Activated naive CD4-positive, alpha-beta T cell treated with anti-CD3 and anti-CD28 coated beads for 36 hours (primary cell): ENCODE measurements around the gene ISM2. TPM values are rescaled to one million over a fixed set of nuclear protein-coding genes. Genes with fewer than 3 reads are reported as not detected.
"Not testable (repeated sequence)": the region's sequence is repeated elsewhere in the genome, so short reads cannot be mapped to it uniquely, and the experiment has no call there.

Experiments used
- CTCF ChIA-PET: fragments of 350-600 bp; sonication (Branson Sonifier 250); formaldehyde crosslinking; loops from one replicate; lab custom pipeline; 2021; ENCODE audit warnings: antibody characterized with exemption; lab: Charles Lee
- DNase-seq: peaks from one replicate; pipeline ENCODE4 v3.0.0-alpha.2; 2020
- H3K27ac Mint-ChIP-seq: one replicate; pipeline ENCODE4 v1.8.0; 2021; ENCODE audit warnings: mild to moderate bottlenecking, mixed read lengths
- H3K27me3 Mint-ChIP-seq: one replicate; pipeline ENCODE4 v1.8.0; 2021; ENCODE audit warnings: low read depth, mixed read lengths
- H3K36me3 Mint-ChIP-seq: one replicate; pipeline ENCODE4 v1.8.0; 2021; ENCODE audit warnings: low read depth, mixed read lengths
- H3K4me1 Mint-ChIP-seq: one replicate; pipeline ENCODE4 v1.8.0; 2021; ENCODE audit warnings: low read depth, mixed read lengths
- H3K4me3 Mint-ChIP-seq: one replicate; pipeline ENCODE4 v1.8.0; 2021; ENCODE audit warnings: mild to moderate bottlenecking, moderate library complexity, mixed read lengths
- H3K9me3 Mint-ChIP-seq: one replicate; pipeline ENCODE4 v1.8.0; 2021; ENCODE audit warnings: mixed read lengths
- intact Hi-C: fragments of 100-400 bp; cut with micrococcal nuclease; formaldehyde crosslinking; loops from one replicate; pipeline ENCODE4 v1.15.1; 2023
- total RNA-seq, 2 experiments: library from RNA; stranded (reverse); gene quantifications; one replicate each; pipeline ENCODE4 v1.2.3, GENCODE V29; 2021

Gene ISM2
- not detected for total RNA-seq

GRCh38 chr14:77498120-77498979, at the start of gene ISM2:
Gene ISM2 (minus strand): TSS chr14:77498816. CDS start chr14:77498793, 23 bp downstream.
- peaks cover 36% of the 10 kb centered on the region for H3K27me3 Mint-ChIP-seq
- peaks cover 5% of the 10 kb centered on the region for H3K9me3 Mint-ChIP-seq
- intact Hi-C loops: no loop called here

GRCh38 chr14:77547512-77548180, 49.0 kb upstream of the ISM2 start:
- no peak overlapping the region for H3K4me3 Mint-ChIP-seq

More at GRCh38 chr14:77498120-77498979, at the start of gene ISM2:
- peak; percentile 43 for DNase-seq
- H3K4me1 Mint-ChIP-seq: peaks cover 4% of the 10 kb centered on the region
- peak within 1 kb of the TSS; percentile 52 for H3K4me3 Mint-ChIP-seq
- no peaks in the 10 kb centered on the region for H3K36me3 Mint-ChIP-seq
- H3K27ac Mint-ChIP-seq: no peak within 1 kb of the TSS
- CTCF ChIA-PET: no interaction called here

GRCh38 chr14:77545171-77545570, 46.6 kb upstream of the ISM2 start:
- intact Hi-C loops, H3K4me3 Mint-ChIP-seq, H3K9me3 Mint-ChIP-seq, DNase-seq, H3K27ac Mint-ChIP-seq, H3K4me1 Mint-ChIP-seq, CTCF ChIA-PET, H3K27me3 Mint-ChIP-seq: not testable (repeated sequence)
- H3K36me3 Mint-ChIP-seq: peaks cover 16% of the 10 kb centered on the region

More at GRCh38 chr14:77547512-77548180, 49.0 kb upstream of the ISM2 start:
- Mint-ChIP-seq H3K27ac (no peak overlapping the region), H3K9me3 (no peaks in the 10 kb centered on the region), H3K27me3 (no peaks in the 10 kb centered on the region), H3K4me1 (no peaks in the 10 kb centered on the region), H3K36me3 (peaks cover 24% of the 10 kb centered on the region)
- no peak for DNase-seq
- CTCF ChIA-PET: interaction anchor here (1.0 to 1.5 kb wide), 2 partner anchors 88 to 247 kb away, joined by 3 to 5 read pairs; no protein-coding TSS in a partner anchor
- intact Hi-C loops: no loop called here

- DNase-seq: no peak
- peaks cover 2% of the 10 kb centered on the region for H3K4me1 Mint-ChIP-seq
- no peak overlapping the region for H3K4me3 Mint-ChIP-seq
- intact Hi-C loops: no loop called here
- CTCF ChIA-PET: no interaction called here
- no peak overlapping the region for H3K27ac Mint-ChIP-seq
- peaks cover 12% of the 10 kb centered on the region for H3K36me3 Mint-ChIP-seq
- no peaks in the 10 kb centered on the region for H3K27me3 Mint-ChIP-seq
- H3K9me3 Mint-ChIP-seq: no peaks in the 10 kb centered on the region
Observed at GRCh38 chr14:77544571-77544970, 46.0 kb upstream of the ISM2 start.

- H3K4me3 Mint-ChIP-seq: no peak overlapping the region
- peaks cover 10% of the 10 kb centered on the region for H3K36me3 Mint-ChIP-seq
Observed at GRCh38 chr14:77543637-77544334, 45.2 kb upstream of the ISM2 start.

GRCh38 chr14:77543240-77543551, 44.6 kb upstream of the ISM2 start:
- intact Hi-C loops: no loop called here
- Mint-ChIP-seq H3K27ac (no peak overlapping the region), H3K9me3 (no peaks in the 10 kb centered on the region), H3K4me3 (no peak overlapping the region), H3K36me3 (peaks cover 7% of the 10 kb centered on the region), H3K4me1 (peaks cover 2% of the 10 kb centered on the region), H3K27me3 (no peaks in the 10 kb centered on the region)
- CTCF ChIA-PET: interaction anchor here (1.2 kb wide), 1 partner anchor 9 kb away, joined by 5 read pairs; no protein-coding TSS in a partner anchor
- no peak for DNase-seq

More at GRCh38 chr14:77543637-77544334, 45.2 kb upstream of the ISM2 start:
- Mint-ChIP-seq H3K9me3 (no peaks in the 10 kb centered on the region), H3K27me3 (no peaks in the 10 kb centered on the region), H3K4me1 (peaks cover 2% of the 10 kb centered on the region), H3K27ac (no peak overlapping the region)
- intact Hi-C loops: no loop called here
- no peak for DNase-seq
- CTCF ChIA-PET: interaction anchor here (0.6 kb wide), 1 partner anchor 63 kb away, joined by 3 read pairs; no protein-coding TSS in a partner anchor

- Mint-ChIP-seq H3K27me3 (no peaks in the 10 kb centered on the region), H3K9me3 (no peaks in the 10 kb centered on the region)
Observed at GRCh38 chr14:77542421-77543239, 44.0 kb upstream of the ISM2 start.

GRCh38 chr14:77541905-77542304, 43.3 kb upstream of the ISM2 start:
- Mint-ChIP-seq H3K36me3 (peaks cover 7% of the 10 kb centered on the region), H3K4me3 (no peak overlapping the region), H3K27ac (no peak overlapping the region), H3K9me3 (no peaks in the 10 kb centered on the region), H3K27me3 (no peaks in the 10 kb centered on the region), H3K4me1 (peaks cover 2% of the 10 kb centered on the region)
- no peak for DNase-seq
- CTCF ChIA-PET: interaction anchor here (1.2 kb wide), 1 partner anchor 10 kb away, joined by 5 read pairs; no protein-coding TSS in a partner anchor
- intact Hi-C loops: no loop called here

More at GRCh38 chr14:77542421-77543239, 44.0 kb upstream of the ISM2 start:
- intact Hi-C loops: no loop called here
- DNase-seq: no peak
- H3K4me3 Mint-ChIP-seq: no peak overlapping the region
- peaks cover 7% of the 10 kb centered on the region for H3K36me3 Mint-ChIP-seq
- no peak overlapping the region for H3K27ac Mint-ChIP-seq
- CTCF ChIA-PET: interaction anchor here (1.2 kb wide), 1 partner anchor 10 kb away, joined by 5 read pairs; no protein-coding TSS in a partner anchor
- H3K4me1 Mint-ChIP-seq: peaks cover 2% of the 10 kb centered on the region

- H3K4me3 Mint-ChIP-seq, H3K36me3 Mint-ChIP-seq, CTCF ChIA-PET, H3K27ac Mint-ChIP-seq, H3K4me1 Mint-ChIP-seq, H3K9me3 Mint-ChIP-seq, DNase-seq, H3K27me3 Mint-ChIP-seq, intact Hi-C loops: not testable (repeated sequence)
Observed at GRCh38 chr14:77536951-77537350, 38.3 kb upstream of the ISM2 start.

GRCh38 chr14:77531071-77531470, 32.5 kb upstream of the ISM2 start:
- CTCF ChIA-PET: interaction anchor here (0.7 kb wide), 1 partner anchor 10 kb away, joined by 4 read pairs; no protein-coding TSS in a partner anchor
- DNase-seq: no peak
- Mint-ChIP-seq H3K4me1 (no peaks in the 10 kb centered on the region), H3K9me3 (no peaks in the 10 kb centered on the region), H3K27me3 (no peaks in the 10 kb centered on the region), H3K36me3 (peaks cover 5% of the 10 kb centered on the region), H3K27ac (no peak overlapping the region), H3K4me3 (no peak overlapping the region)
- intact Hi-C loops: no loop called here

- CTCF ChIA-PET: interaction anchor here (0.7 kb wide), 1 partner anchor 260 kb away, joined by 3 read pairs; no protein-coding TSS in a partner anchor
- intact Hi-C loops: no loop called here
- H3K36me3 Mint-ChIP-seq: peaks cover 5% of the 10 kb centered on the region
- H3K27me3 Mint-ChIP-seq: no peaks in the 10 kb centered on the region
- no peak for DNase-seq
- H3K4me3 Mint-ChIP-seq: no peak overlapping the region
- no peaks in the 10 kb centered on the region for H3K9me3 Mint-ChIP-seq
- H3K27ac Mint-ChIP-seq: no peak overlapping the region
- no peaks in the 10 kb centered on the region for H3K4me1 Mint-ChIP-seq
Observed at GRCh38 chr14:77529963-77530362, 31.3 kb upstream of the ISM2 start.
